ENCODE data around the gene EPYC. TPM values are rescaled to one million over a fixed set of nuclear protein-coding genes. Genes with fewer than 3 reads are reported as not detected.
"Not testable (repeated sequence)": the region's sequence is repeated elsewhere in the genome, so short reads cannot be mapped to it uniquely, and the experiment has no call there.

EPYC gene
- total and polyA plus RNA-seq, 2 of the 13 experiments (the other 11 are each of a cell fraction or from before 2014, with no cell fraction given): not detected

DNA sequence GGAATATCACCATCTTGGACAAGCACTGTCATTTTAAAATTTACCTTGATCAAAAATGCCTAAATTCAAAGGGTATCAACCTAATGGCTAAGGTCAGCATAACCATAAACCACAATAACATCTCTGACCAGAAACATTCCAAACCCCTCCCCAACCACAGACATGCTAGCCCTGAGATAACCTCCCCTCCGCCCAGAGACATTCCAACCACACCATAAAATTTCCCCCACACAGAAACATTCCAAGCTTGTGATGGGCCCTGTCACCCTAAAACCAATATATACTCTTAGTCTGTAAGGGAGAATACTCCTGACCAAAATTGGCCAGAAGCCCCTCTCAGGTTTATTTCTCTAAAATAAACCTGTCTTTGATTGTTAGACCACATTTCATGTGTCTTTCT, 17.7 kb downstream of the EPYC start:
- no peaks in the 10 kb centered on the region for H3K4me1 ChIP-seq (ENCODE audit: insufficient read depth, low read length)
- H4K20me1 ChIP-seq (ENCODE audit: insufficient read depth, low read length): no peaks in the 10 kb centered on the region
- H3K36me3 ChIP-seq (replicated peaks in 1 of 2; ENCODE audit: control insufficient read depth in 1 of 2, insufficient read depth in 2 of 2, low read length in 2 of 2): no peaks in the 10 kb centered on the region
- WGBS (ENCODE audit: low lambda C conversion rate): 0% methylated on average over 1 of the region's 1 CpG
- no TSS peak for BruUV-seq (replicated peaks)
- ChIA-PET CTCF (ENCODE audit: low intra/inter-chr PET ratio, low total read pairs) (no interaction called here), POLR2A (no interaction called here)
- no peak for FAIRE-seq
- in situ Hi-C loops (cut with HindIII; ENCODE audit: extremely low pct_ligation_motif_present, low pct_unique_long_range_greater_than_20kb) (loop anchor here (10.0 kb wide), 1 partner anchor 118 kb away; no protein-coding TSS in a partner anchor), intact Hi-C loops (cut with micrococcal nuclease; ENCODE audit: unreplicated experiment) (no loop called here)
- H2AFZ ChIP-seq (ENCODE audit: low read length): no peak overlapping the region
- H3K27me3 ChIP-seq (ENCODE audit: control insufficient read depth in 1 of 2, insufficient read depth in 2 of 2, low read length in 2 of 2): no peaks in the 10 kb centered on the region
- TF ChIP-seq SMARCC2 (IDR thresholded peaks at IDR 0.05) (no peak), ZBTB8A (CRISPR knock-in tag; IDR thresholded peaks at IDR 0.05; ENCODE audit: borderline replicate concordance, low read depth) (no peak), ZNF775 (CRISPR knock-in tag; IDR thresholded peaks at IDR 0.05; ENCODE audit: borderline replicate concordance) (no peak), FOXC1 (CRISPR knock-in tag; IDR thresholded peaks at IDR 0.05; ENCODE audit: borderline replicate concordance) (no peak)
- H3K4me3 ChIP-seq (replicated peaks in 1 of 3; ENCODE audit: insufficient read depth in 1 of 3, low read depth in 2 of 3, low read length in 3 of 3): no peak overlapping the region
- H3K9ac ChIP-seq (ENCODE audit: insufficient read depth, low read depth, low read length): no peak overlapping the region
- no peak for ATAC-seq
- no peak overlapping the region for H3K27ac ChIP-seq (ENCODE audit: extremely low read length, insufficient read depth, low read length)
- no peaks in the 10 kb centered on the region for H3K79me2 ChIP-seq (ENCODE audit: insufficient read depth, low read length)
- H3K4me2 ChIP-seq (ENCODE audit: low read depth, low read length): no peak overlapping the region
- DNase-seq (ENCODE audit: low spot score): no peak
- no peaks in the 10 kb centered on the region for H3K9me3 ChIP-seq (ENCODE audit: low read length)

GRCh38 chr12:90985331-90985730, 19.4 kb downstream of the EPYC start:
- H2AFZ ChIP-seq (ENCODE audit: low read length); H3K4me2 ChIP-seq (ENCODE audit: low read depth, low read length); H3K27ac ChIP-seq (ENCODE audit: extremely low read length, insufficient read depth, low read length); POLR2A ChIA-PET; H3K36me3 ChIP-seq (replicated peaks in 1 of 2; ENCODE audit: control insufficient read depth in 1 of 2, insufficient read depth in 2 of 2, low read length in 2 of 2); H3K79me2 ChIP-seq (ENCODE audit: insufficient read depth, low read length); ATAC-seq; H4K20me1 ChIP-seq (ENCODE audit: insufficient read depth, low read length); BruUV-seq (replicated peaks); FAIRE-seq; H3K9me3 ChIP-seq (ENCODE audit: low read length); DNase-seq (ENCODE audit: low spot score); CTCF ChIA-PET (ENCODE audit: low intra/inter-chr PET ratio, low total read pairs); H3K27me3 ChIP-seq (ENCODE audit: control insufficient read depth in 1 of 2, insufficient read depth in 2 of 2, low read length in 2 of 2); H3K9ac ChIP-seq (ENCODE audit: insufficient read depth, low read depth, low read length); intact Hi-C loops (cut with micrococcal nuclease; ENCODE audit: unreplicated experiment); H3K4me3 ChIP-seq (replicated peaks in 1 of 3; ENCODE audit: insufficient read depth in 1 of 3, low read depth in 2 of 3, low read length in 3 of 3); H3K4me1 ChIP-seq (ENCODE audit: insufficient read depth, low read length): not testable (repeated sequence)
- 0% methylated on average over 3 of the region's 3 CpGs for WGBS (ENCODE audit: low lambda C conversion rate)
- in situ Hi-C loops (cut with HindIII; ENCODE audit: extremely low pct_ligation_motif_present, low pct_unique_long_range_greater_than_20kb): loop anchor here (10.0 kb wide), 1 partner anchor 119 kb away; no protein-coding TSS in a partner anchor
